GM12873 (cell line): ENCODE measurements around the gene FGF22.
A peak's percentile ranks its signal among the peaks of the same experiment; 100 is the strongest.

ENCODE experiments used
- TF ChIP-seq, protein P1 (sequence below): IDR thresholded peaks from 2 replicates; pipeline ENCODE4 v1.5.1; 2012; ENCODE audit warnings: low read depth, mild to moderate bottlenecking, moderate library complexity, low read length, control low read depth; ENCODE audit not compliant: insufficient read depth; ENCODE audit errors: missing control alignments

FGF22 gene

DNA sequence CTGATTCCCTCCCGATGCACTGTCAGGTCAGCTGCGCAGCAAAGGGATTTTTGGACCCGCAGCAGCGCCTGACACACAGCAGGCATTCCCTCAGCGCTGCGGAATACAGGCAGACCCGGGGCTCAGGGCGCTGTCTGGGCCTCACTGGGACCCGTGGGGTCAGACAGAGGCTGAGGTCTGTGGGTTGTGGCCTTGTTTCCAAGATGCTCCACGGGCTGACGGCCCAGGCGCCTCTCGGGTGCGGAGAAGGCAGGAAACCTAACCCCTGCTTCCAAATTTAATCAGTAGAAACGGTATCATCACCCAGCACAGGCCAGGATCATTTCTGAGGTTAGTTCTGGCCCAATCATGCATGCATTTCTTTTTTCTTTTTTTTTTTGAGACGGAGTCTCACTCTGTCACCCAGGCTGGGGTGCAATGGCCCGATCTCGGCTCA lies 24.0 kb downstream of the FGF22 start:
- TF ChIP-seq, protein P1, sequence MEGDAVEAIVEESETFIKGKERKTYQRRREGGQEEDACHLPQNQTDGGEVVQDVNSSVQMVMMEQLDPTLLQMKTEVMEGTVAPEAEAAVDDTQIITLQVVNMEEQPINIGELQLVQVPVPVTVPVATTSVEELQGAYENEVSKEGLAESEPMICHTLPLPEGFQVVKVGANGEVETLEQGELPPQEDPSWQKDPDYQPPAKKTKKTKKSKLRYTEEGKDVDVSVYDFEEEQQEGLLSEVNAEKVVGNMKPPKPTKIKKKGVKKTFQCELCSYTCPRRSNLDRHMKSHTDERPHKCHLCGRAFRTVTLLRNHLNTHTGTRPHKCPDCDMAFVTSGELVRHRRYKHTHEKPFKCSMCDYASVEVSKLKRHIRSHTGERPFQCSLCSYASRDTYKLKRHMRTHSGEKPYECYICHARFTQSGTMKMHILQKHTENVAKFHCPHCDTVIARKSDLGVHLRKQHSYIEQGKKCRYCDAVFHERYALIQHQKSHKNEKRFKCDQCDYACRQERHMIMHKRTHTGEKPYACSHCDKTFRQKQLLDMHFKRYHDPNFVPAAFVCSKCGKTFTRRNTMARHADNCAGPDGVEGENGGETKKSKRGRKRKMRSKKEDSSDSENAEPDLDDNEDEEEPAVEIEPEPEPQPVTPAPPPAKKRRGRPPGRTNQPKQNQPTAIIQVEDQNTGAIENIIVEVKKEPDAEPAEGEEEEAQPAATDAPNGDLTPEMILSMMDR, result no peak

DNA sequence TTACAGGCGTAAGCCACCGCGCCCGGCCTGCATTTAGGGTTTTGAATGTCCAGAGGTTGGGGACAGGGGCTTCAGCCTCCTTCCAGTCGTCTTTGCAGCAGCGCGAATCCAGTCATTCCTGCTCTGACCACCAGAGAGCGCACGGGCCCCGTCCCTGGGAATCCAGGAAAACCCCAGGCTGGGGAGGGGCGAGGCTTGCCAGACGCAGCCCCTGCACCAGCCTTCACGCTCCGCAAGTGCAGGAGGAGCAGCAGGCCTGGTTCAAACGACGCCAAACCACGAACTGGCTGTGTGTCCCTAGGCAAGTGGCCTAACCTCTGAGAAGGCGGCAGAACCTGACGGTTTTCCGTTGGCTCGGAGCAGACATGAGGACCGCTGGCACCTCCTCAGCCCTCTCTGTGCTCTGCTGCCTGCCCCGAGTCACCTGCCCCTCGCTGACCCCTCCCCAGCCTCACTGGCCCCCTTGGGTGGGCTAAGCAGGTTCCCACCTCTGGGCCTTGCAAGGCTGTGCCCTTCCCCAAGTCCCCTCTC lies 25.3 kb downstream of the FGF22 start:
- TF ChIP-seq, protein P1, result peak; percentile 91

- TF ChIP-seq, protein P1, result peak; percentile 37
Observed at GRCh38 chr19:670609-671075, 31.0 kb downstream of the FGF22 start.

DNA sequence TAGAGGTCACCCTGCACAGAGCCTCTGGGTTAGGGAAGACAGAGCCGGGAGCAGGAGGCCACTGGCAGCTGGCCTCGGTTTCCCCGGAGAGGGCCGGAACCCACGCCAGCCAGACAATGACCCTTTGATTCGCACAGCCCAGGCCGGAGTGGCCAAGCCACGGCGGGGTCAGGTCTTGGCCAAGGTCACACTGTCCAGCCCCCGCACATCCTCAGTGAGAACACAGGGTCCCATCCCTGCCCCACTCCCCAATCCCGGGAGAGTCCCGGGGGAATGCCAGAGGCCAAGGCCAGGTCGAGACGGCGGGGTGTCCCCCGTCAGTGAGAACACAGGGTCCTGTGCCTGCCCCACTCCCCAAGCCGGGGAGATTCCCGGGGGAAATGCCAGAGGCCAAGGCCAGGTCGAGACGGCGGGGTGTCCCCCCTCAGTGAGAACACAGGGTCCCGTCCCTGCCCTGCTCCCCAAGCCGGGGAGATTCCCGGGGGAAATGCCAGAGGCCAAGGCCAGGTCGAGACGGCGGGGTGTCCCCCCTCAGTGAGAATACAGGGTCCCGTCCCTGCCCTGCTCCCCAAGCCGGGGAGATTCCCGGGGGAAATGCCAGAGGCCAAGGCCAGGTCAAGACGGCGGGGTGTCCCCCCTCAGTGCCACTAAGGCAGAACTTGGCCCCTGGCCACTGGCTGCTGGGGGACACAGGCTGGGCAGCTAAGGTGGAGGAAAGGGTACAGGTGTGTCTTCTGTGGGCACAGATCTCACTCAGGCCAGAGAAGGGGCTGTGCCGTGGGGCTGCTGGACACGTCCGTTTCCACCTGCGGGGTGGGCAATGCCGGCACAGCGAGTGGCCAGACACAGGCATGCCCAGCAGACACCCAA lies 34.8 kb downstream of the FGF22 start:
- TF ChIP-seq, protein P1, result no peak

DNA sequence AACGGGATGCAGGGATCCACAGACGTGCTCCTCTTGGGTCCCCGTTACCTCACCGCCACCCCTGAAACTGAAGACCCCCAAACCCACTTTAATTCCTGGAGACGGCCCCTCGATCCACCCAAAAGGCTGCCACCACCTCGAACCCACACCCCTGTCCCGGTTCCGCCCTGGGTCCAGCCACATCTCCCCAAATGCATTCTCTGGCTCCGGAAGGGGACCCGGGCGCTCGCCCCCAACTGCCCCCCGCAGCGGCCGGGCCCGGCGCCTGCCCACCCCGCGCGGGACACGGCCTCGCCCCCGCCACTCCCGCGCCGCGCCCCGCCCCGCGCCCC lies 36.3 kb downstream of the FGF22 start:
- TF ChIP-seq, protein P1, result no peak

DNA sequence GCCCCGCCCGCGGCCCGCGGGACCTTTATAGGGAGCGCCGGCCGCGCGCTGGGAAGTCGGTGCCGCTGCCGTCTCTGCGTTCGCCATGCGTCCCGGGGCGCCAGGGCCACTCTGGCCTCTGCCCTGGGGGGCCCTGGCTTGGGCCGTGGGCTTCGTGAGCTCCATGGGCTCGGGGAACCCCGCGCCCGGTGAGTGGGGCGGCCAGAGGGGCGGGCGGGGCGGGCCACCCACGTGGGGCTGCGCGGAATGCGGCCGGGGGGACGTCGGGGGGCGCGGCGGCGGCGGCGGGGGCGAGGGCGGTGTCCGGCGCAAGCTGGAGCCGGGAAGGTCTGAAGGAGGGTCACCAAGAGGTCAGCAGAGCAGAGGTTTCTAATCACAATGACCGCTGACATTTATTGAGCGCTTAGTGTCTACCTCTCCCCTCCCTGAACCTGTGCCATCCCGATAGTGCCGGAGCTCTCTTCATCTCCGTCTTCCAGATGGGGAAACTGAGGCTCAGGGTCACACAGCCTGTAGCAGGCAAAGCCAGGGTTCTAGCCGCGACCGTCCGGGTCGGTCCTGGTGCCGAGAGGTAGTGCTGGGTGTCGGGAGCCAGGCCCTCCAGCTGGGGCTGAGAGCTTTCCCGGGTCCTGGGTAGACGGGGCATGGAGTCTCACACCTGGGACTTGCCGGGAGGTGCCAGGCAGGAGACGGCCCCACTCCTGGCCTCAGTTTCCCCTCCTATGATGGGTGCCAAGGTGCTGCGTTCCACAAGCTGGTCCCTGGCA lies 36.8 kb downstream of the FGF22 start, which contains the start of gene FSTL3:
Gene FSTL3 (plus strand): TSS at position 54 of the 767 bp plus-strand sequence. CDS start 32 bp downstream, at position 86.
- TF ChIP-seq, protein P1, result no peak

DNA sequence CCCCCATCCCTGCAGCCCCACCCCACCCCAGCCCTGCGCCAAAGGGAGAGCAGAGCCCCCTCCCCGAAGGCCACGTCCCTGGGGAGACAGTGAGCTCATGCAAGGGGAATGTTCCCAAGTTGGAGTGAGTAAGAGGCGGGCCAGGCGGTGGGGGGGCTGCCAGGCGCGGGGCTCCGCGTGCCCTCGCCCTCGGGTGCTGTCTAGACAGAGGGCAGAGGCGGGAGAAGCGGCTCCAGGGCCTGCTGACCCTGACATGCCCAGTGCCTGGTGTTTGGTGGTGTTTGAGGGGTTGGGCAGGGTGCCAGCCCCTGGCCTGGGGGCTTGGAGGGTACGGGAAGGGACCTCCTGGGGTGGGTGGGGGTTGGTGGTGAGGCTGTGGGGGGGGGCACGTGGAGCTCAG lies 37.5 kb downstream of the FGF22 start:
- TF ChIP-seq, protein P1, result no peak
